ENCODE data around the gene PPP1R9B. TPM values are rescaled to one million over a fixed set of nuclear protein-coding genes. Genes with fewer than 3 reads are reported as not detected.

Gene PPP1R9B
- total RNA-seq, 1 experiment from 2014 or later: 112 TPM

GRCh38 chr17:50097455-50097854 is 53.0 kb downstream of the PPP1R9B start:
- DNase-seq (ENCODE audit: low read depth, low spot score): no peak
- no peak for ATAC-seq
- Histone ChIP-seq H3K79me2 (ENCODE audit: insufficient read depth, low read length) (0 out of 2 replicates have a peak, but pooled peaks cover 6% of the 10 kb centered on the region), H3K36me3 (ENCODE audit: control insufficient read depth in 1 of 2, insufficient read depth in 2 of 2, low read length in 2 of 2) (peaks cover 0 to 7% of the 10 kb centered on the region in 2 experiments; a peak in 2 of 4 replicates), H3K9me2 (ENCODE audit: insufficient read depth) (no peaks in the 10 kb centered on the region), H3K27me3 (ENCODE audit: insufficient read depth, low read length) (no peaks in the 10 kb centered on the region), H2AFZ (ENCODE audit: low read depth, low read length, poor library complexity, severe bottlenecking) (no peak overlapping the region), H3K27ac (ENCODE audit: low read depth, low read length) (no peak overlapping the region), H4K20me1 (ENCODE audit: insufficient read depth) (no peaks in the 10 kb centered on the region), H3K4me3 (replicated peaks in 1 of 2; ENCODE audit: low read depth in 1 of 2, low read length in 2 of 2) (no peak overlapping the region), H3K4me2 (ENCODE audit: low read length) (no peak overlapping the region), H3K9ac (ENCODE audit: low read length) (no peak overlapping the region), H3K4me1 (ENCODE audit: control insufficient read depth in 1 of 2, insufficient read depth in 2 of 2, low read length in 2 of 2) (peaks cover 39 to 62% of the 10 kb centered on the region in 2 experiments), H3K9me3 (ENCODE audit: control insufficient read depth in 1 of 2, insufficient read depth in 1 of 2, low read depth in 1 of 2, low read length in 2 of 2) (no peaks in the 10 kb centered on the region)
- RAD21 ChIA-PET (ENCODE audit: low non-redundant PET in 1 of 2, low total read pairs in 2 of 2, uncharacterized antibody in 2 of 2, unreplicated experiment in 2 of 2): no interaction called here
- TF ChIP-seq, protein P1, sequence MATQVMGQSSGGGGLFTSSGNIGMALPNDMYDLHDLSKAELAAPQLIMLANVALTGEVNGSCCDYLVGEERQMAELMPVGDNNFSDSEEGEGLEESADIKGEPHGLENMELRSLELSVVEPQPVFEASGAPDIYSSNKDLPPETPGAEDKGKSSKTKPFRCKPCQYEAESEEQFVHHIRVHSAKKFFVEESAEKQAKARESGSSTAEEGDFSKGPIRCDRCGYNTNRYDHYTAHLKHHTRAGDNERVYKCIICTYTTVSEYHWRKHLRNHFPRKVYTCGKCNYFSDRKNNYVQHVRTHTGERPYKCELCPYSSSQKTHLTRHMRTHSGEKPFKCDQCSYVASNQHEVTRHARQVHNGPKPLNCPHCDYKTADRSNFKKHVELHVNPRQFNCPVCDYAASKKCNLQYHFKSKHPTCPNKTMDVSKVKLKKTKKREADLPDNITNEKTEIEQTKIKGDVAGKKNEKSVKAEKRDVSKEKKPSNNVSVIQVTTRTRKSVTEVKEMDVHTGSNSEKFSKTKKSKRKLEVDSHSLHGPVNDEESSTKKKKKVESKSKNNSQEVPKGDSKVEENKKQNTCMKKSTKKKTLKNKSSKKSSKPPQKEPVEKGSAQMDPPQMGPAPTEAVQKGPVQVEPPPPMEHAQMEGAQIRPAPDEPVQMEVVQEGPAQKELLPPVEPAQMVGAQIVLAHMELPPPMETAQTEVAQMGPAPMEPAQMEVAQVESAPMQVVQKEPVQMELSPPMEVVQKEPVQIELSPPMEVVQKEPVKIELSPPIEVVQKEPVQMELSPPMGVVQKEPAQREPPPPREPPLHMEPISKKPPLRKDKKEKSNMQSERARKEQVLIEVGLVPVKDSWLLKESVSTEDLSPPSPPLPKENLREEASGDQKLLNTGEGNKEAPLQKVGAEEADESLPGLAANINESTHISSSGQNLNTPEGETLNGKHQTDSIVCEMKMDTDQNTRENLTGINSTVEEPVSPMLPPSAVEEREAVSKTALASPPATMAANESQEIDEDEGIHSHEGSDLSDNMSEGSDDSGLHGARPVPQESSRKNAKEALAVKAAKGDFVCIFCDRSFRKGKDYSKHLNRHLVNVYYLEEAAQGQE (IDR thresholded peaks at IDR 0.05; ENCODE audit: low read depth): no peak
- no peak for TF ChIP-seq EZH2 (IDR thresholded peaks at IDR 0.05)
- no peak for TF ChIP-seq ZNF274 (IDR thresholded peaks at IDR 0.05; ENCODE audit: low read depth, low read length)
- CTCF ChIA-PET: interaction anchor here (0.9 kb wide), 1 partner anchor 17 kb away, joined by 3 read pairs; no protein-coding TSS in a partner anchor
- no TSS peak for BruUV-seq (replicated peaks)
- POLR2A ChIA-PET: no interaction called here
- intact Hi-C loops (cut with micrococcal nuclease): no loop called here

GRCh38 chr17:50096758-50097157 is 53.7 kb downstream of the PPP1R9B start:
- RAD21 ChIA-PET (ENCODE audit: low non-redundant PET in 1 of 2, low total read pairs in 2 of 2, uncharacterized antibody in 2 of 2, unreplicated experiment in 2 of 2): no interaction called here
- H3K4me3 ChIP-seq (replicated peaks in 1 of 2; ENCODE audit: low read depth in 1 of 2, low read length in 2 of 2): no peak overlapping the region
- H3K27ac ChIP-seq (ENCODE audit: low read depth, low read length): no peak overlapping the region; the same call in 1 of the 2 replicates
- ATAC-seq: no peak
- POLR2A ChIA-PET: no interaction called here
- TF ChIP-seq, protein P1 (IDR thresholded peaks at IDR 0.05; ENCODE audit: low read depth): no peak
- TF ChIP-seq, protein P2, sequence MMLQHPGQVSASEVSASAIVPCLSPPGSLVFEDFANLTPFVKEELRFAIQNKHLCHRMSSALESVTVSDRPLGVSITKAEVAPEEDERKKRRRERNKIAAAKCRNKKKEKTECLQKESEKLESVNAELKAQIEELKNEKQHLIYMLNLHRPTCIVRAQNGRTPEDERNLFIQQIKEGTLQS (IDR thresholded peaks at IDR 0.05): no peak
- no peak for TF ChIP-seq POLR2AphosphoS5 (IDR thresholded peaks at IDR 0.05; ENCODE audit: low read depth, low read length)
- TF ChIP-seq EZH2phosphoT487 (IDR thresholded peaks at IDR 0.05; ENCODE audit: borderline replicate concordance): no peak
- TF ChIP-seq RAD21 (IDR thresholded peaks at IDR 0.05; ENCODE audit: low read depth): no peak
- no TSS peak for BruUV-seq (replicated peaks)
- H3K9me3 ChIP-seq (ENCODE audit: control insufficient read depth in 1 of 2, insufficient read depth in 1 of 2, low read depth in 1 of 2, low read length in 2 of 2): no peaks in the 10 kb centered on the region
- no peak overlapping the region for H3K9ac ChIP-seq (ENCODE audit: low read length)
- H3K4me2 ChIP-seq (ENCODE audit: low read length): peak overlapping the region; percentile 91; the same call in 1 of the 2 replicates
- peaks cover 32 to 55% of the 10 kb centered on the region in 2 experiments for H3K4me1 ChIP-seq (ENCODE audit: control insufficient read depth in 1 of 2, insufficient read depth in 2 of 2, low read length in 2 of 2)
- intact Hi-C loops (cut with micrococcal nuclease): no loop called here
- H3K36me3 ChIP-seq (ENCODE audit: control insufficient read depth in 1 of 2, insufficient read depth in 2 of 2, low read length in 2 of 2): peaks cover 0 to 7% of the 10 kb centered on the region in 2 experiments; a peak in 2 of 4 replicates
- 0 out of 2 replicates have a peak, but pooled peaks cover 6% of the 10 kb centered on the region for H3K79me2 ChIP-seq (ENCODE audit: insufficient read depth, low read length)
- no peaks in the 10 kb centered on the region for H4K20me1 ChIP-seq (ENCODE audit: insufficient read depth)
- no peak overlapping the region for H2AFZ ChIP-seq (ENCODE audit: low read depth, low read length, poor library complexity, severe bottlenecking)
- CTCF ChIA-PET: no interaction called here
- no peaks in the 10 kb centered on the region for H3K9me2 ChIP-seq (ENCODE audit: insufficient read depth)
- no peaks in the 10 kb centered on the region for H3K27me3 ChIP-seq (ENCODE audit: insufficient read depth, low read length)
- no peak for DNase-seq (ENCODE audit: low read depth, low spot score)

Data from HCT116 (cell line).